Mesendoderm (in vitro differentiated cells): ENCODE results near the gene RNF126.

Source experiments
- DNase-seq: peaks from one replicate; pipeline ENCODE4 v3.0.0; 2013
- H2AK5ac ChIP-seq: 2 replicates; pipeline ENCODE4 v1.6.1; 2013; ENCODE audit warnings: low read length, inconsistent platforms
- H2BK120ac ChIP-seq: 2 replicates; pipeline ENCODE4 v1.6.1; 2013; ENCODE audit warnings: low read depth, mild to moderate bottlenecking, low read length, moderate library complexity, mixed read lengths
- H2BK15ac ChIP-seq: replicated peaks from 2 replicates; pipeline ENCODE4 v1.6.1; 2013; ENCODE audit warnings: low read depth, mild to moderate bottlenecking, moderate library complexity
- H2BK5ac ChIP-seq: 2 replicates; pipeline ENCODE4 v1.6.1; 2013; ENCODE audit warnings: low read length, inconsistent platforms
- H3K18ac ChIP-seq: 2 replicates; pipeline ENCODE4 v1.6.1; 2013; ENCODE audit warnings: mild to moderate bottlenecking, low read length, mixed read lengths
- H3K23ac ChIP-seq: one replicate; pipeline ENCODE4 v1.6.1; 2013; ENCODE audit warnings: low read length
- H3K27ac ChIP-seq: 2 replicates; pipeline ENCODE4 v1.5.1; 2013; ENCODE audit warnings: low read depth, mild to moderate bottlenecking, inconsistent platforms, low read length, moderate library complexity
- H3K27me3 ChIP-seq: 2 replicates; pipeline ENCODE4 v1.6.1; 2013; ENCODE audit warnings: low read length, control low read depth, mild to moderate bottlenecking, inconsistent platforms; ENCODE audit not compliant: insufficient read depth, poor library complexity
- H3K36me3 ChIP-seq: 2 replicates; pipeline ENCODE4 v1.6.1; 2013; ENCODE audit warnings: low read length, inconsistent platforms; ENCODE audit not compliant: control insufficient read depth, insufficient read depth
- H3K4ac ChIP-seq: one replicate; pipeline ENCODE4 v1.6.1; 2013; ENCODE audit warnings: low read depth, mild to moderate bottlenecking, low read length, moderate library complexity
- H3K4me1 ChIP-seq: 2 replicates; pipeline ENCODE4 v1.6.1; 2013; ENCODE audit warnings: low read depth, low read length, inconsistent platforms; ENCODE audit not compliant: control insufficient read depth
- H3K4me2 ChIP-seq: 2 replicates; pipeline ENCODE4 v1.6.1; 2013; ENCODE audit warnings: low read length
- H3K4me3 ChIP-seq: 2 replicates; pipeline ENCODE4 v1.5.1; 2013; ENCODE audit warnings: mild to moderate bottlenecking, low read length
- H3K56ac ChIP-seq: one replicate; pipeline ENCODE4 v1.6.1; 2013; ENCODE audit warnings: low read length
- H3K79me1 ChIP-seq: 2 replicates; pipeline ENCODE4 v1.6.1; 2013; ENCODE audit warnings: low read length, inconsistent platforms
- H3K79me2 ChIP-seq: 2 replicates; pipeline ENCODE4 v1.6.1; 2013; ENCODE audit warnings: mild to moderate bottlenecking, low read length; ENCODE audit not compliant: control insufficient read depth, insufficient read depth
- H3K9ac ChIP-seq: 2 replicates; pipeline ENCODE4 v1.6.1; 2013; ENCODE audit warnings: low read length, inconsistent platforms
- H4K5ac ChIP-seq: one replicate; pipeline ENCODE4 v1.6.1; 2013; ENCODE audit warnings: low read length
- H4K8ac ChIP-seq: one replicate; pipeline ENCODE4 v1.6.1; 2013; ENCODE audit warnings: low read depth, mild to moderate bottlenecking, control low read depth, low read length, moderate library complexity
- WGBS: extraction: QIAGEN DNeasy Blood & Tissue Kit; methylation state at CpG from one replicate; pipeline ENCODE4 v1.1.7; 2013; ENCODE audit warnings: low lambda C conversion rate, missing lambda C conversion rate; ENCODE audit not compliant: insufficient coverage; ENCODE audit errors: extremely low coverage; 5-methylcytosine and 5-hydroxymethylcytosine counted together

Gene RNF126

DNA sequence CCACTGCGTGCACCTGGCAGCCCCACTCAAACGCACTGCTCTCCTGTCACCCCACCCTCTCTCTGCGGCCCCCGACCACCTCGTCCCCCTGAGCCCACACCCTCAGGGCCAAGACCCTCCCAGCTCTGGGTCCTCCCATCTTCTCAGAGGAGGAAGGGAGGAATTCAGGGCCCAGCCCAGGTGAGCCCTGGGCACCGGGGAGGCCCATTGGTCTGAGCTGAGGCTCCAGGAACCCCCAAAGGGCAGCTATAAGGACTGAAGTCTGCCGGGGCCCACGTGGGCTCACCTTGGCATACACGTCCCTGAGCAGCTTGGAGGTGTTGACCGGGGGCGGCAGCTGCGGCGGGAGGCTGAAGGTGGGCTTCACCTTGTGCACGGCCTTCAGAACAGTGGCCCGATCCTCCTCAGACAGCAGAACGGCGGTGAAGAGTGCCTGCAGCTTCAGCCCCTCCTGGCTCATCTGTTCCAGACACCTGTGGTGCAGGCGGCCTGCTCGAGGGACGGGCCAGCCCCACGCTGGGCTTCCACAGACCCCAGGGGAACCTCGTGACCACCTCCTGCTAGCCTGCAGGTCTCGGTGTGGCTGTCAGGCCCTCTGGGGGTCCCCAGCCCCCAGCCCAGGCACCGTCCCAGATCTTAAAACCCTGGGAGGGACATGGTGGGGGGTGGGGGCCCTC, 38.4 kb downstream of the RNF126 start:
- no peaks in the 10 kb centered on the region for H3K27me3 ChIP-seq
- no peak overlapping the region for H3K27ac ChIP-seq
- H3K9ac ChIP-seq, result no peak overlapping the region
- H2AK5ac ChIP-seq, result no peak overlapping the region
- H2BK5ac ChIP-seq, result no peak overlapping the region
- H3K4me2 ChIP-seq, result no peak overlapping the region
- no peaks in the 10 kb centered on the region for H3K4me1 ChIP-seq
- no peak overlapping the region for H3K18ac ChIP-seq
- H3K79me1 ChIP-seq, result no peaks in the 10 kb centered on the region
- H4K5ac ChIP-seq, result no peak overlapping the region
- no CpG with 5 or more reads among the region's 24 CpGs for WGBS
- H3K23ac ChIP-seq, result no peak overlapping the region
- H3K4me3 ChIP-seq, result no peak overlapping the region
- DNase-seq, result no peak
- no peak overlapping the region for H3K56ac ChIP-seq
- H3K79me2 ChIP-seq, result no peaks in the 10 kb centered on the region
- no peak overlapping the region for H3K4ac ChIP-seq
- H2BK120ac ChIP-seq, result no peak overlapping the region
- H3K36me3 ChIP-seq, result peaks cover 2% of the 10 kb centered on the region
- H2BK15ac ChIP-seq, result no peak overlapping the region
- H4K8ac ChIP-seq, result no peak overlapping the region

DNA sequence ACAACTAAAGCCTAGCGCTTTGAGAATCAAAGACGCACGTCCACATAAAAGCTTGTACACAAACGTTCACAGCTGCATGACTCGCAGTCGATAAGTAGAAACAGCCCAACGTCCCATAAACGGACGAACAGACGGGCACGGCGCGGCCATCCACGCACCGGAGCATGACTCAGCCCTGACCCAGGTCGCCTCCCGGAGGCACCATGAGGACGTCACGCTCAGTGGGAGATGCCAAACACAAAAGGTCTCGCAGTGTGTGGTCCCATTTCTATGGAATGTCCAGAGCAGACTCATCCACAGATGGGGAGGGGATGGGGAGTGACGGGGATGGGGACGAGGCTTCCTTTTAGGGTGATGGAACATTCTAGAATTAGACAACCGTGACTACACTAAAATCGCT, 39.0 kb downstream of the RNF126 start:
- Histone ChIP-seq H3K4me3 (no peak overlapping the region), H2BK15ac (no peak overlapping the region), H4K5ac (no peak overlapping the region), H4K8ac (no peak overlapping the region), H3K9ac (no peak overlapping the region), H2BK120ac (no peak overlapping the region), H3K36me3 (peaks cover 2% of the 10 kb centered on the region), H3K79me2 (no peaks in the 10 kb centered on the region), H3K4me2 (no peak overlapping the region), H3K27ac (no peak overlapping the region), H3K18ac (no peak overlapping the region), H2AK5ac (no peak overlapping the region), H3K23ac (no peak overlapping the region), H3K4ac (no peak overlapping the region), H3K4me1 (no peaks in the 10 kb centered on the region), H3K27me3 (no peaks in the 10 kb centered on the region), H3K56ac (no peak overlapping the region), H2BK5ac (no peak overlapping the region), H3K79me1 (no peaks in the 10 kb centered on the region)
- no peak for DNase-seq
- WGBS, result no CpG with 5 or more reads among the region's 24 CpGs

DNA sequence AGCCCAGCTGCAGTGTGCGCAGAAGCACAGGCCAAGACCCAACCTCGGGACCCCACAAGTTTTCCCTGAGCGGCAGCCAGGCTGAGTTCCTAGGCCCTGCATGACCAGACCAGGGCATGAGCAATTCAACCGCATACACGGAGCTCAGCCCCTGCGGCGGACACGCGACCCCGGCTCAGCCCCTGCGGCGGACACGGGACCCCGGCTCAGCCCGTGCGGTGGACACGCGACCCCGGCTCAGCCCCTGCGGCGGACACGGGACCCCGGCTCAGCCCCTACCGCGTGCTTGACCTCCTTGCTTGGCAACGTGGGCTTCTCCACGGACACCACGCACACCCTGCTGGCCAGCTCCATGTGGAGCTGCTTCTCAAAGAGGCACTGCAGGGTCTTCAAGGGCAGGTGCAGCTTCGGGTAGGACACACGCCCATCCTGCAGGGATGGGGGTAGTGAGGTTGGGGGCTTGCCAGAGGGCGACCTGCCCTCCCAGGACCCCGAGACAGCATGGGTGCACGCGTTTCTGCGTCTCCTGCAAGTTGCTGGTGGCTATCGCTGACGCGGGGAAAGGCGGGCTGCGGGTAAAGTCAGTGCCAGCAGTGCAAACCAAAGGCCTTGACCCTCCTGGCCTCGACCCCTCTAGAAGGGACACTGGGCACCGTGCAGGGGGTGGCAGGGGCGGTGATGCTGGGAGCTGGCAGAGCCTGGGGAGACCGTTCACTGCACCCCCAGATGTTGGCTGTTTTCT, 39.7 kb downstream of the RNF126 start:
- Histone ChIP-seq H2BK5ac (no peak overlapping the region), H3K4me3 (no peak overlapping the region), H3K18ac (no peak overlapping the region), H3K9ac (no peak overlapping the region), H2AK5ac (no peak overlapping the region), H3K79me1 (no peaks in the 10 kb centered on the region), H3K4me1 (no peaks in the 10 kb centered on the region), H3K27ac (no peak overlapping the region), H3K23ac (no peak overlapping the region), H4K5ac (no peak overlapping the region), H3K4ac (no peak overlapping the region), H3K56ac (no peak overlapping the region), H4K8ac (no peak overlapping the region), H2BK120ac (no peak overlapping the region), H2BK15ac (no peak overlapping the region), H3K36me3 (peaks cover 5% of the 10 kb centered on the region), H3K79me2 (no peaks in the 10 kb centered on the region), H3K4me2 (no peak overlapping the region), H3K27me3 (no peaks in the 10 kb centered on the region)
- no peak for DNase-seq
- no CpG with 5 or more reads among the region's 44 CpGs for WGBS

DNA sequence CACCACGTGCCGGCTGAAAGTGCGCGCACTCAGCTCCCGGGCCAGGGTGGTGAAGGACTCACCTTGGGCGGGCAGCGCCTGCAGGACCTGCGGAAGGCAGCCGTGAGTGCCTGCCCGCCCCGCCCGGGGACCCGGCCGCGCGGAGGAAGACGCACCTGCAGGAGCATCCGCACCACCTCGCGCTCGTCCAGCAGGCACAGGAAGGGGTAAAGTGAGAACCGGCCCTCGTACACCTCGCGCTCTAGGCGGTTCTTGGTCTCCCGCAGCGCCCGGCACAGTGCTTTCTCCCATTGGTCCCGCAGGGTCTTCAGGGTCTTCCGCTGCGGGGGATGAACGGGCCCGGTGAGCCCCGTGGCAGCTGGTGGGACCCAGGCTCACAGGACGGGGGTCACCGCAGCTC, 40.3 kb downstream of the RNF126 start:
- no peak overlapping the region for H3K4ac ChIP-seq
- H3K23ac ChIP-seq, result no peak overlapping the region
- H3K4me3 ChIP-seq, result no peak overlapping the region
- H2AK5ac ChIP-seq, result no peak overlapping the region
- no peak overlapping the region for H3K27ac ChIP-seq
- H3K56ac ChIP-seq, result no peak overlapping the region
- H3K18ac ChIP-seq, result no peak overlapping the region
- no peak for DNase-seq
- H2BK5ac ChIP-seq, result no peak overlapping the region
- H3K9ac ChIP-seq, result no peak overlapping the region
- no peaks in the 10 kb centered on the region for H3K27me3 ChIP-seq
- H3K4me1 ChIP-seq, result no peaks in the 10 kb centered on the region
- H3K79me1 ChIP-seq, result no peaks in the 10 kb centered on the region
- no peak overlapping the region for H4K5ac ChIP-seq
- H4K8ac ChIP-seq, result no peak overlapping the region
- WGBS, result no CpG with 5 or more reads among the region's 37 CpGs
- peaks cover 5% of the 10 kb centered on the region for H3K36me3 ChIP-seq
- no peak overlapping the region for H2BK15ac ChIP-seq
- no peak overlapping the region for H2BK120ac ChIP-seq
- H3K4me2 ChIP-seq, result no peak overlapping the region
- H3K79me2 ChIP-seq, result no peaks in the 10 kb centered on the region

DNA sequence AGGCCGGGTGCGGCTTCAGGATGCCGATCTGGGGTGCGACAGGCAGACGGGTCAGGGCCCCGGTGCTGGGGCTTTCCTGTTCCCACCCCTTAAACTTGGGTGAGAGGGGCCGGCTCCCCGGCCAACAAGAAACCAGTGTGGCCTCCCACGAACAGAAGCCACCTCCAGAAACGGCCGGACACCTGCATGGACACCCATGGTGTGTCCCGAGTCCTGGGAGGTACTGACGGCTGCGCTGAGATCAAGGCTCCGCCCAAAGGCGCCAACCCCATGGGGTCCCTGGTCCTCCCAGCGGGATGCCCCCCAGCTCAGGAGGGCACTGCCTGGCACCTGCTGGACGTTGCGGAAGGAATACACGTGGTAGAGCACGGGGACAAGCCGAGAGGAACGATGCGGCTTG, 41.2 kb downstream of the RNF126 start:
- H3K56ac ChIP-seq, result no peak overlapping the region
- no peak overlapping the region for H2BK120ac ChIP-seq
- no peak overlapping the region for H2BK15ac ChIP-seq
- H3K4ac ChIP-seq, result no peak overlapping the region
- no peak overlapping the region for H3K4me3 ChIP-seq
- no peak overlapping the region for H2AK5ac ChIP-seq
- no peaks in the 10 kb centered on the region for H3K79me1 ChIP-seq
- H3K27me3 ChIP-seq, result no peaks in the 10 kb centered on the region
- no peaks in the 10 kb centered on the region for H3K4me1 ChIP-seq
- H4K5ac ChIP-seq, result no peak overlapping the region
- H3K9ac ChIP-seq, result no peak overlapping the region
- DNase-seq, result no peak
- H3K36me3 ChIP-seq, result peaks cover 5% of the 10 kb centered on the region
- WGBS, result no CpG with 5 or more reads among the region's 24 CpGs
- no peak overlapping the region for H3K4me2 ChIP-seq
- H3K18ac ChIP-seq, result no peak overlapping the region
- H3K27ac ChIP-seq, result no peak overlapping the region
- no peaks in the 10 kb centered on the region for H3K79me2 ChIP-seq
- no peak overlapping the region for H4K8ac ChIP-seq
- no peak overlapping the region for H3K23ac ChIP-seq
- no peak overlapping the region for H2BK5ac ChIP-seq
